Measurements from ENCODE around the gene RBM20. TPM values are rescaled to one million over a fixed set of nuclear protein-coding genes. Genes with fewer than 3 reads are reported as not detected.
A peak's percentile ranks its signal among the peaks of the same experiment; 100 is the strongest.
"Not testable (repeated sequence)": the region's sequence is repeated elsewhere in the genome, so short reads cannot be mapped to it uniquely, and the experiment has no call there.

The RBM20 gene
- total RNA-seq, 1 donor from 2014 or later = 2.0 TPM

DNA sequence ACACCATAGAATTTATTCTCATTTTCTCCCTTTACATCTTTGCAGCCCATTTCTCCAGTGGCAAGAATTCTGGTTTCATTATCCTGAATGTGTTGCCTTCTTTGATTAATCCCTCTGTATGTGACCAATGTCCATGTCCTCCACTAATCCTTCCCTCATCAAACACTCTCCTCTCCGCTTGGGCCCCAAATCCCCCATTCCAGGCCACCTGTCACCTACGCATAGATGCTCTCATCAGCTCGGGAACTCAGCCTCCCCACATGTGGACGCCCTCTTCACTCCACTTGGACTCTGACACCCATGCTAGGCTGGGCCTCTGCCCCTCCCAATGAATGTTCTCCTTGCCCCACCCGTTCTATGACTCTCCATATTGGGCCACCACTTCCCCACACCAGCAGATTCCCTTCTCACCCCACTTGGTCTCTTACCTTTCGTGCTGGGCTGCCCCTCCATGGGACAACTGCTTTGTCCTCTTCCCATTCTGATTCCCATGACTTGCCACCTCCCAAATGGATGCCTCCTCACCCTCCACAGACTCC lies 18.7 kb upstream of the RBM20 start:
- no peak for DNase-seq (ENCODE audit: low read depth in 2 of 2)

DNA sequence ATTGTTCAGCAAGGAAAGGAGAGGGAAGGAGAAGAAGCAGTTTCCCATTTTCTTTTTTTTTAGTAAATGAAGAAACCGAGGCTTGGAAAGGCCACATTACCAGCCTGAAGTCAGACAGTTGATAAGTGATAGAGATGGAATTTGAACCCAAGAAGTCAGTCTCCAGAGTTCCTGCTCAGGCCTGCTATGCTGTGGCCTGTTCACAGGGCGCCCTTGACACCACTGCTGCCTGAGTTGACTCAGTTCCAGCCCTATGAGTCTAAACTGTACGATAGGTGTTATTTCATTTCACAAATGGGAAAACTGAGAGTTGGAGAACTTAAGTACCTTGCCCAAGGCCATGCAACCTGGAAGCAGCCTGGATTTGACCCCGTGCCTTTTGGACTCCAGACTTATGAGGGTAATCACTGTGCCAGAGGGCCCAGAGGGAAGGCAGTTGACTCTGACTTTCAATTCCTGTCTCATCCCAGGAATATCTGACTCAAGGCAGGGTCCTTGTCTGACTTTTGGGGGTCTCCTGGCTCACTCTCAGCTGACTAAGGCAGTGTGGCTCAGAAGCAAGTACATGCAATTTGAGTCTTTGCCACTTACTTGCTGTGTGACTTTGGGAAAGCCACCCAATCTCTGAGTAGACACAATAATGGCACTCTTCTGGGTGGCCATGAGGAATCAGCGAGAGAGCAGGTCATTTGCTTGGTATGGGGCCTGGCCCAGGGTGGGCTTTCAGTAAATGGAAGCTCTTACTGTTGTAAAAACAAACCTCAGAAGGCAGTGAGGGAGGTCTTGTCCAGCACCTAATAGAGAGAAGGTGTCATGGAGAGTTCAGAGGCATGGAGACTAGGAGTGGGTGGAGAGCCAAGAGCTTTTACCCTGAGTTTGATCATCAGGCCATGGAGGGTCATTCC lies 17.9 kb upstream of the RBM20 start:
- DNase-seq (ENCODE audit: low read depth in 2 of 2) = no peak

DNA sequence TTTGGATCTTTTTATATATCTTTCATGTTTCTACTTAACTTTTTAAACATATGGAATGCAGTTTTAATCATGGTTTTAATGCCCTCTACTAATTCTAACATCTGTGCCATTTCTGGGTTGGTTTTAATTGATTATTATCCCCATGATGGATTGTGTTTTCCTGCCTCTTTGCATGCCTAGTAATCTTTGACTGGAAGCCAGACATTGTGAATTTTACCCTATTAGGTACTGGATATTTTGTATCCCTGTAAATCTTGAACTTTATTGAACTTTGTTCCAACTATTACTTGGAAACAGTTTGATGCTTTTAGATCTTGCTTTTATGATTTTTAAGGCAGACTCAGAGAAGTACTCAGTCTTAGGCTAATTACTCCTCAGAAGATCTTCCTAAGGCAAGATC lies 16.0 kb upstream of the RBM20 start:
- DNase-seq (ENCODE audit: low read depth in 2 of 2) = no peak

DNA sequence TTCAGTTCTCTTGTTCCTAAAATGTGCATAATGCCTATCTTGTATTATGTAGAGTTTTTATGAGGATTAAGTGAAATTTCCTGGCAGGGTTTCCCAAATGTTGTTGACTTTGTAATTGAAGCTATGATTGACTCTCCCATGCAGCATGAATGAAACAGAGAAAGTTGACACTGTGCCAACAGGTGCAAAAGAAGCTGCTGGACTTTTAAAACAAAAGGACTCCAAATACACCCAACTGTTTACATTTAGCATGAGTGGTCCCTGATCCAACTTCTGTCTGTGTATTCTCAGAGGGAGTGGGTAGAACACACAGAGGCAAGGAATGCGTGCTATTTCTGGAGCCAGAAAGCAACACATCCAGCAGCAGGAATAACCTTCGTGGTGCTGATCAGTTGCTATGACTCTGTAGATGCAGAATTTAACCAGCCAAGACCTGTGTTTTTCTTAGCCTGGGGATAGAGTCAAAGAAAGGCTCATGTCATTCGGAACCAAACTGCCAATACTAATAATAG lies 14.4 kb upstream of the RBM20 start:
- peak in 1 of 2 donors; percentile 77 for DNase-seq (ENCODE audit: low read depth in 2 of 2)

DNA sequence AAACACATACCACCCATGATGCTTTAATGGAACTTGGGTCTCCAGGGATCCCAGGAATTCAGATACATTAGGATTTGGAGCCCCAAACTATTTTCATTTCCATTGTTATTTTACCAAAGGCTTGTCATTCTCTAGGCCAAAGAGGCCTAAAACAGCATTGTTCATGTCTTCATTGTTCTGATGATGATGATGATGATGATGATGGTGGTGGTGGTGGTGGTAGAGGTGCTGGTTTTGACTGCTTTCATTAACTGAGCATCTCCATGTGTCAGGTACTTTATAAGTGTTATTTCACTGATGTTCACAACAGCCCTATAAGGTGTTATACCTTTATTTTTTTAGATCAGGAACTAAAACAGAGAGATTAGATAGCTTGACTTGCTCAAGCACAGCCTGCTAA lies 12.2 kb upstream of the RBM20 start:
- no peak for DNase-seq (ENCODE audit: low read depth in 2 of 2)

DNA sequence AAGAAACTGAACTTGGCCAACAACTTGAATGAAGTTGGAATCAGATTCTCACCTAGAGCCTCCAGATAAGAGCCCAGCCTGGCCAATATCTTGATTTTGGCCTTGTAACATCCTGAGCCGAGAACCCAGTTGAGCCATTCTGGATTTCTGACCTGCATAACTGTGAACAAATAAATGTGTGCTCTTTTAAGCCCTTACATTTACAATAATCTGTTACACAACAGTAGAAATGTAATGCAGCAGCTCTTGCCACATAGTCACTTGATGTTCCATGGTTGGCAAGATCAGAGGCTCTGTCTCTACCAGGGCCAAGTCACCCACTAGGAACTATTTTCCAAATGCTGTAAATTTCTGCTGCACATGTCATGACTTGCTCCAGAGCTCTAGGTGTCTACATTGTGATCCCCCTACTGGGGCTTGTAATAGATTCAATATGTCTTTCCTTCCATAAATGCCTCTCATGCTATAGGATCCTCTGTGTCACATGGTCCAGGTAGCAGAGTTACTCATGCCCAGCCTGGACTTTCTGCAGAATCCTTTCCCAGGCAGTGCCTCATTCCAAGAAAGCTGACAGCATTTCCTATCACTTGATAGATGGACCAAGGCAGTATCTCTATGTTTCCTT lies 11.4 kb upstream of the RBM20 start:
- DNase-seq (ENCODE audit: low read depth in 2 of 2) = no peak

DNA sequence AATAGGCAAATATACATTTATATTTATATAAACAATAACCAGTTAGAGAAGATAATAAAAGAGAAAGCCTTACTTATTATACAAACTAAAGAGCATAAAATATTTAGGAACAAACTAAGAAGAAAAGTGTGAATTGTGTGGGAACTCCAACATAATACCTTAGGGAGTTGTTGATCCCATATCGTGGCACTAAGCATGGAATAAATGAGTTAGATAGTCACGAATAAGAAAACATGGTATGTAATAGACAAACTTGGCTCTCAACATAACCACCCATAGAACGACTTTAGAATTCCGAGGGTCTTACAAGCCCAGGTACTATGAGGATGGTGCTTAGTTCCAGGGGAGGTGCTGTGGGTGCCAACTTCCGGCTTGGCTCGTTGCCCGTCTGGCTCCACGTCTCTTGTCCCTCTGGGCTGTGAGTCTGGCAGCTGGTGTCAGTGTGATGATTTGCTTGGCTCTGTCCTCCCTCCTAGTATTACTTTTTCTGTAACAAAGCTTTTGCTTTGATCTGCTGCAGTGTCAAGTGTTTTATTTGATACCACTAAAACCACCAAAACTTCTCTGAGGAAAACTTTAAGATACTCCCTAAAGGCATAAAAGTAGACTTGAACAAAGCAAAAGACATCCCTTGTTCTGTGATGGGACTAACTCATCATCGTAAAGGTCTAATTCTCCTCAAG lies 9.5 kb upstream of the RBM20 start:
- peak in 1 of 2 donors; percentile 39 for DNase-seq (ENCODE audit: low read depth in 2 of 2)

DNA sequence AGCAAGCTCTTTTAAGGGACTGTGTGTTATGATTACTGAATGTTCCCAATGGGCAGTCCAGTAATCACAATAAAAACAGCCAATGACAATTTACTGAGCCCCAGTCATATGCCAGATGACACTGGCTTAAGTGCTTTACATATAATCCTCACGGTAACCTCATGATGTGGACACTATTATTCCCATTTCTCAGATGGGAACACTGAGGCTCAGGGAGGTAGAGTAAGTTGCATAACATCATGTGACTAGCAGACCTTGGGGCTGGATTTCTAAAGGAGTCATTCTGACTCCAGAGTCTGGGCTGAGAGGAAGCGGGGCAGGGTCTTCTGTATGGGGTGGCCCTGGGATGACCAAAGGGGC lies 7.6 kb upstream of the RBM20 start:
- no peak for DNase-seq (ENCODE audit: low read depth in 2 of 2)

DNA sequence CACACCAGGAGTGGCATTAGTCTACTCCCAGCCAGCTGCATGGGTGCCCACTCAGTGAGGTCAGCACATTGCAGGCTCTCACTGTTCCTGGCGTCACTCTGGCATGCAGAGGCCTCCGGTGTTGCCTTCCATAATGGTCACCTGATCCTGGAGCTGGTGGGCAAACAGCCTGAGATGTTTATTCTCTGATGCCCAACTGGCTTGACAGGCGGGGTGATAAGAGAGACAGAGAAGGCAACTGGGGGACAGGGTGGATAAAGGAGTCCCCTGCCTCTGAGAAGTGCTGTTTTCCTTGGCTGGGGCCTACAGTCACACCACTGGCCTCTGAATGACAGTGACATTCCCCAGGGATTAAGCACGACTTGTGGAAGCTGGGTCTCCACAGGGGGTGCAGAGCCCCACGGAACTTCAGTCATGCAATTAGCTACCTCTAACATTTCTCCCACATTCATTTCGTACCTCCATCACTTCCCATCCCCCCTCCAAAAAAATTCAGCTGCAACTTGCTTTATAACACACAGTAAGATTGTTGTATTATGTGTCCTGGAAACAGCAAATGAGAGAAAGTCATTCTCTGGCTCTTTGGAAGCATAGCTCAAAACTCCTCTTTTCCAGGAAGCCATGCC lies 7.1 kb upstream of the RBM20 start:
- no peak for DNase-seq (ENCODE audit: low read depth in 2 of 2)

DNA sequence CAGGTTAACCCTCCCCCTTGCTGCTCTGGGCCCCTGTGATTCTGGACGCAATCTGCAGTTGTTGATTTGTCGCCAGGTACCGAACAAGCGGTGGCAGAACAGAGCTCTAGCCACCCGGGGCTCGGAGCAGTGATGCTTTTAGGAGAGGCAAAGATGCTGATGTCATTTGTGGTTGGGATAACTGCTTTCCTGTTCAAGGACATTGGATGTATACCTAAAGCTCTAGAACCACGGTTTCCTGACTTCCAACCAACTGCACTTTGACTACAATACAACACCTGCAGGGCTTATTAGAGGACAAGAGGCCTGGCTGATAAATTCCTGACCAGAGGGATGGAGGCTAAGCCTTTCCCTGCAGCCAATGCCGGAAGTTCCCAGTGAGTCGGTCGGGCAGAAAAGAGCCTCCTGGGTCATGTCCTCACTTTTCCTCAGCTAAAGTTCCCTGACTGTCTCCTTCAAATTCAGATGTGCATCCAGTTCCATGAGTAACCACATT lies 6.5 kb upstream of the RBM20 start:
- no peak for DNase-seq (ENCODE audit: low read depth in 2 of 2)

DNA sequence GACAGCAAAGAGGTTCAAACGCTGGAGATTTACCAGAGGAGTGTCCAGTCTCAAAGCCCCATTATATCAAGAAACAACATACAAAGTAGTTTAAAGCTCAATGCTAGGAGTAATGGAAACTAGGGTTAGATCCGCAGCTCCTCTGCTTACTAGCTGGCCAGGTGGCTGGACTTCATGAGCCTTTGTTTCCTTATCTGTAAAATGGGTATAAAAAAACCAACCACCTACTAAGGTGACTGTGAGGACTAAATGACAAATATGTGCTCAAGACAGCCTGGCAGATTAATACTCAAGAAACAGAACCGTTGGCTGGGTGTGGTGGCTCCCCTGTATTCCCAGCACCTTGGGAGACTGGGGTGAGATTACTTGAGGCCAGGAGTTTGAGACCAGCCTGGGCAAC lies 5.8 kb upstream of the RBM20 start:
- DNase-seq (ENCODE audit: low read depth in 2 of 2) = no peak

DNA sequence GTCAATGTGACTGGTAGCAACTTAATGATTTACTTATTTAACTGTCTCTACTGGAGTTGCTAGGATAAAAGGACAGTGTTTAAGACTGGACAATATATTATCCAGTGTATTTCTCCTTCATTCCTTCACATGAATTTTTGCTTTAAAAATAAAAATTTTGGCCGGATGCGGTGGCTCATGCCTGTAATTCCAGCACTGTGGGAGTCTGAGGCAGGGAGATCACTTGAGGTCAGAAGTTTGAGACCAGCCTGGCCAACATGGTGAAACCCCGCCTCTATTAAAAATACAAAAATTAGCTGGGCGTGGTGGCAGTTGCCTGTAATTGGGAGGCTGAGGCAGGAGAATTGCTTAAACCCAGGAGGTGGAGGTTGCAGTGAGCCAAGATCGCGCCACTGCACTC lies 5.1 kb upstream of the RBM20 start:
- not testable (repeated sequence) for DNase-seq (ENCODE audit: low read depth in 2 of 2)

DNA sequence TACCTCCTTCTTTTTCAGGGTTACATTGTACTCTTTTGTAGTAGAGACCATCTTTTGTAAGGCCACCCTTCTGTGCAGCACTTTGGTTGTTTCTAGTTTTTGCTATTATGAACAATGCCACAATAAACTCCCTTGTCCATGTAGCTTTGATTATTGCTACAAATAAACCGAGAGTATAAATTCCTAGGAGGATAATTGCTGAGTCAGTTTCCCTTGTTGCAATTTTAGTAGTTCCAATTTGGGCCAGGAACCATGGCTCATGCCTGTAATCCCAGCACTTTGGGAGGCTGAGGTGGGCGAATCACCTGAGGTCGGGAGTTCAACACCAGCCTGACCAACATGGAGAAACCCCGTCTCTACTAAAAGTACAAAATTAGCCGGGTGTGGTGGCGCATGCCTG lies 4.3 kb upstream of the RBM20 start:
- DNase-seq (ENCODE audit: low read depth in 2 of 2) = not testable (repeated sequence)

DNA sequence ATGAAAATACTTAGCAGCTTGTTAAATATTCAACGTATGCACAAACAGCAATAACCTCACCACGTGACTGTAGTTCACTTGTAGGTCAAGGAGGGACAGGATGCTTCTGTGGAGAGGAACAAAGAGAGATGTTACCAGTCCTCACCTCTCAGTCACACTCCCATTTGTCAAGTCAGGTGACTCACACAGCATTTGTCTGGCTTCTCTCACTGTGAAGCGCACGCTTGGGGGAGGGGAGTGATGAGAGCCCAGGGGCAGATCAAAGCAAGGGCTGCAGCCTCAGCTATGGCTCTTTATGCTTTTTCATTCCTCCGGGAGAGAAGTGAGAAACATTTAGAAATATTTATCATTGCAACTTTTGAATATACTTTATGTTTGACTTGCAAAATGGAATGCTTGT lies 2.9 kb upstream of the RBM20 start:
- DNase-seq (ENCODE audit: low read depth in 2 of 2) = peak in 1 of 2 donors; percentile 51

DNA sequence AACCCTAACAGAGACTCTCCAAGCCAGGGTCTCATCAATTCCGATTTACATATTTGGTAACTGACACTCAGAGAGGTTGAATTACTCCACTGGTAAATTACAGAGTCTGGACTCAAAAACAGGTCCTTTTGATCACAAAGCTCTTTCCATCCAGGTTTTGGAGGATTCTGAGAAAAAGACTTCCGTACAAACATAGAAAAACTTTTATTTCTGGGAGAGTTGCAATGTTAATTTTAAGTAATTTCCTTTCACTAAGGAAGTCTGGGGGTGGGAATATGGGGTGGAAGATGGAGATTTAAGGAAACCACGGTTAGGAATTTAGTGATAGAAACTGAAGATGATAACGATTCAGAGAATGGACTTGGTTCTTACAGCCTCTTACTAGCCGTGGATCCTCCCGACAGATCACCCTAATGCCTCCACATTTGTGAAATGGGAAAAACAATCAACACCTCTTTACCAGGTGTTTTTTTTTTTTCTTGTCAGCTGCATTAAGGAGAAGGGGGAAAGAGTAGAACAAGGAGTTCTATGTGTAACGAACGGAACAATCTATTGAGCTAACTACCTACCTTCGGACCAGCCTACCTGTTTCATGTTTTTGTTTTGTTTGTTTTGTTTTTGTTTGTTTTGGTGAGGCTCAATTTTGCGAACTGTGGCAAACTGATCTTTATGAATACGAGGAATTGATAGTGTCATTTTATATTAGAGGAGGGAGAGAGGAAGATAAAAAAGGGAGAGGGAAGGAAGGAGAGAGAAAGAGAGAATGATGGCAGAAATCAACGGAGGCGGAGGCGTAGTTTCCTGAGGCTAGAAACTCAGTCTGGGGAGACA lies 1.7 kb upstream of the RBM20 start:
- no peak for DNase-seq (ENCODE audit: low read depth in 2 of 2)

DNA sequence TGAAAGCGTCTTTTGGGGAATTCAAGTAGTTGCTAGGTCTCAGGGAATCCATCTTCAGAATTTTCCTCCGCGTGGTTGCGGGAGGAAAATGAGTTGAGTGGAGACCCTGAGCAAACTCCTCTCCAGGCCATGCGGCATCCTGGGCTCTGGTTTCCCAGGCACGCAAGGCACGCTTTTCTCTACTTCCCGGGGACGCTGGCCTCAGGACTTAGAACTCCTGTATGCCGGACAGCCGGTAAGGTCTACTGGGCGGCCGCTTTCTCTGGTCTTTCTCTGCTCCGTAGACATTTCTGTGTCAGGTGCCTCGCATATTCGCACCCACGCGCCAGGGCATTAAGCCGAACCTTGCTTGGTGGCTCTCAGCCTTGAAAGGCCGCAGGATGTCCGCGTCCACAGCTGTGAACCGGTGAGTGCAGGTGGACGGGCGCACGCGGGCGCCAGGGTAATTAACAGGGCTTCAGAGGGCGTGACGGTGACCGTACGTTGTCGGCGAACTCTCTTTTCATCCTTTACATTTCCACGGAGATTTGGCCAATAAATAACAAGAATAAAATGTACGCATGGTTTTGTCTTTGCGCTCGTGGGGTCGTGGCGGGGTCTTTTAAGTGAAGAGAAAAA lies 992 bp upstream of the RBM20 start:
- DNase-seq (ENCODE audit: low read depth in 2 of 2) = no peak

DNA sequence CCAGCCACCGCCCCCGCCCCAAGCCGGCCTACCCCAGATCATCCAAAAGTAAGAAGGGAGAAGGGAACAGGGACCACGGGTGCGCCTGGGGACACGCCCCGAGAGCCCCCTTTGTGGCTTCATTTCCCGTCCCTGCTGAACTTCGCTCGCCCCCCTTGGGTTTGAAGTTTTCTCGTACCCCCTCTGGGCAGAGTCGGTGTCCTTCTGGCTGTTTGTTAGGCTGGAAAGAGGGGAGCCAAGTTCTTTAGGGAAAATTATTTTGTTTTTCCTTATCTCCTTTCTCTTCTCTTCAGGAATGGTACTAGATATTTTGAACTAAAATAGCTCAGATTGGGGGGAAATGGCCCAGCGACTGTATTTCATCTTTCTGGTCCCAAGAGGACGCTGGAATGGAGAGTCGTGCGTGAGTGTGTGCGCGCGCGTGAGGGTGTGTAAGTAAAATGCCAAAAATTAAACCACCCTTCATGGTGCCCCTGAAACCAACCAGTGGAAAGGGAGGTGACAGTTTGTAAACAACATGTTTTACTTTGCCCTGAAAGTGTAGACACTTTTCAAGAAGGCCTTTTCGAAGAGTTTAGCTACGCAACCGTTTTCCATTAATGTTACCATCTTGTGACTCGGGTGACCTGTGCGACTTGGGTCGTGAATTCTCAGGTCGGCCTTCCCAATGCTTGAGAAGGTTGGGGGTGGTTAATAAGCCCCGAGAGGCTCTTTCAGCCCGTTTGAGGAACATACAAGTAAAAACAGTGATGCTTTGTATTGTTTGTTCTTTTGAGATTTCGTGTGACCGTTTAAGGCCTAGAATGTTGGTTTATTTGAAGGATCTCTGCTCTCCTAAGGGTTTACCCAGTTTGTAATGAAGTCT lies 694 bp downstream of the RBM20 start:
- DNase-seq (ENCODE audit: low read depth in 2 of 2) = peak in 1 of 2 donors; percentile 24

DNA sequence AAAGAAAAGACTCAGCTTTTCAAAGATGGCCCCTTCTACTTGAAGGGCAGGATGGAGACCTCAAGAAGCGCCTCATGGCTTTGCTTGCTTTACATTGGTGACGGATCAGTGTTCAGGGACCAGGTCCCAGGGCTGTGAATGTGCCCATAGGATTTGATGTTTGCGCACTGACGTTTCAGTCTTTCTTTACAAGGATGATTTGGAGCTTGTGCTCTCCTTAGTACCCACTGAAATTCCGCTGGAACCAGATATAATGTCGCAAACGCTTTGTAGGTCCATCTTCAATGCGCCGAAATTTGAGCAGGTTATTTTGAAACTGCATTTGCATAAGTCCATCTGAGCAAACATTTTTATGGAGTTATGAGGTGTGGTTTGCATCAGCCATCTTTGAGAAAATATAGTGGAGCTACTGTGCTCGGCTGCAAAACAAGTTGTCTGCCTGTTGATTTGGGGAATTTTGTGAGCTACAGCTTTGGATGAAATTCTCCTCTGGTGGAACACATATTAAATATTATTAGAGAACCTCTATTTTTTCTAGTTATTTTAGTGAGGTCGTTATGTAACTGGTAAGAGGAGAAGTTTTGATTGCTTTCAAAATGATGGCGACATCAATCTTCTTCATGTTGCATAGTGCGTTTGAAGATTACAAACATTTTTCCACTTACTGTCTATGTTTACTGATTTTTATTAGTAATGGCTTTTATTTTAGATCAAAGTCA lies 2.4 kb downstream of the RBM20 start:
- no peak for DNase-seq (ENCODE audit: low read depth in 2 of 2)

DNA sequence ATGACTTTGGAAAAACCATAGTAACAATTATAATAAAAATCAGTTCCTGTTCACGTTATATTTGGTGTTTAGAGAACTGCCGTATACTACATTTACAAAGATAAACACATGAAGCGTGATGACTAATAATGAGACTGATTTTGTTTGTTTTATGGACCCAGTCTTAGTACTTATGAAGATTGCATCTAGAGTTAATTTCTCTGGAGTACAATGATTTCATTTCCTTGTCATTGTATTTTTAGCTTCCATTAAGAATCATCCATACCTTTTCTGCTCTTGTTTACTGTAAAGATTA lies 2.9 kb downstream of the RBM20 start:
- no peak for DNase-seq (ENCODE audit: low read depth in 2 of 2)

Data from lung microvascular endothelial cell (primary cell).